Stimulated activated CD8-positive, alpha-beta memory T cell treated with anti-CD3 and anti-CD28 coated beads, Interleukin-7, amount 100 ng/mL, for 1 hour (primary cell): ENCODE results near the gene GLO1.

Experiments used
- DNase-seq, 2 donors: peaks; one replicate each; pipeline ENCODE4 v3.0.0-alpha.2; 2020; ENCODE audit warnings: low read depth in 2 of 2

Gene GLO1

DNA sequence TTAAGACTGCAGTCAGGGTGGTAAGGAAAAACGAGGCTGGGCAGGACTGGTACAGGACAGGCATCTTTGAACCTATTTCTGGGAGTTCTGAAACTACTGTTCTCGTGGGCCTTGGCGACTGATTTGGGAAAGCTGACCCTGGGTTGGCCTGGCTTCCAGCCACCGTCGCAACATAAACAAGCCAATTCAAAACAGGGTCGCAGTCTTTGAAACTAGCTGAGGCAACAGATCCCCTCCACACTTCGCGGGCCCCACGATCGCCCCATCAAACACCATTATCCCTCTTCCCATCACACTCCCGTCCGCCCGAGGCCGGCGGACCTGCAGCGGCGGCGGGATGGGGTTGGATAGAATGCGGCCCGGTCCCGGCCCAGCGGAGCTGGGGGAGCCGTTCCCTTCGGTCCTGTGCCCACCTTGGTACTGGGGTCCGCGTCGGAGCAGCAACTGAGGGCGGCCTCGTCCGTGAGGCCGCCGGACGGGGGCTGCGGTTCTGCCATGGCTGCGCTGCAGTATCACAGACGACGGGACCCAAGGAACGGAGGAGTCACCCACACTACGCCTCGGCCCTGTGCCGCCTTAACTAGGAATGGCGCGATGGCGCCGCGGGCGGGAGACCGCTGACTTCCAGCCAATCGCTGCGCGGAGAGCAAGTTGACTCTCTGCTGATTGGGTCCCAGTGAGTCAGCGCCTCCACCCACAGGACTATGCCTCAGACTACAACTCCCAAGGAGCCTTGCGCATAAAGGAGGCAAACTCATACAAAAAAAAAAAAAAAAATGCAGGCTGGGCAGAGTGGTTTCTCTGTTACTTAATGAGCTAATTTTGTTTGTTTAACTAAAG lies at the start of gene GLO1:
Gene GLO1 (minus strand): TSS at position 588 of the 840 bp plus-strand sequence. CDS start 91 bp downstream, at position 497.
- DNase-seq, result peak; percentile 89 to 93

- DNase-seq, result no peak
Observed at GRCh38 chr6:38750968-38751615, 48.1 kb upstream of the GLO1 start.

GRCh38 chr6:38749473-38749872 lies 46.5 kb upstream of the GLO1 start:
- DNase-seq, result no peak

- no peak for DNase-seq
Observed at GRCh38 chr6:38739532-38739931, 36.6 kb upstream of the GLO1 start.

DNA sequence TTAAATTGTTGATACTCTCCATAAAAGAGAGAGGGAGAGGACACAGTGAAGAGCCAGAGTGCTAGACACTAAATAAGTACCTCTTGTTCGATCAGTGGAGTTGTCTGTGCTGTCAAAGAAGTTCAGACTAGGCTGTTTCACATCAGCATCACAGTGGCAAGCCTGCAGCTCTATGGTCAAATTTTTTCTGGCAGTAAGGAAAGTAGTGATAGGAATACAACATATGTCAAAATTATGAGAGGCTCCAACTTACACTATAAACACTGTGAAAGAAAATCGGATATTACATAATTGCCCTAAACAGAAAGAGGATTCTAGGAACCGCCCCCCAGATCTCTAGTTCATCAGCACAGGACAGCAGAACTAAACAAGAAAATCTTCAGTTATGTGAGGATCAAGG lies 35.3 kb upstream of the GLO1 start:
- no peak for DNase-seq

- no peak for DNase-seq
Observed at GRCh38 chr6:38736951-38737350, 34.0 kb upstream of the GLO1 start.

GRCh38 chr6:38730140-38730862 lies 27.4 kb upstream of the GLO1 start:
- DNase-seq, result no peak

- DNase-seq, result no peak
Observed at GRCh38 chr6:38728203-38728602, 25.3 kb upstream of the GLO1 start.

- no peak for DNase-seq
Observed at GRCh38 chr6:38725414-38726183, 22.7 kb upstream of the GLO1 start.

DNA sequence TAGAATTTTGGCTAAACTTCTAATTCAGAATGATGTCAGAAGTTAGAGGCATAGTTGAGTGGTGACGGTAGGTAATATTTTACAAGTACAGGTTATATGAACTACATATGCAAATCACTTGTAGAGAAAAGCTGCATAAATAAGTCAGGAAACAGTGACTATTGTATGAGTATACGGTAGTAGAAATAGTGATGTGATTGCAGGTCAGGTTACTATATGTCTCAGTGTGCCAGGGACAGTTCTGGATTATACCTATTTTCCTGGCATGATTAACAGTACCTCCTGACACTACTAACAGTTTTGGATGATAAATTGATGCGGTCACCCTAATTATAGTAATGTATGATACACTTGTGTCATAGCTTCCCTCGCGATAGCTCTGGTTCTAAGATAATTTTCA lies 21.4 kb upstream of the GLO1 start:
- no peak for DNase-seq

DNA sequence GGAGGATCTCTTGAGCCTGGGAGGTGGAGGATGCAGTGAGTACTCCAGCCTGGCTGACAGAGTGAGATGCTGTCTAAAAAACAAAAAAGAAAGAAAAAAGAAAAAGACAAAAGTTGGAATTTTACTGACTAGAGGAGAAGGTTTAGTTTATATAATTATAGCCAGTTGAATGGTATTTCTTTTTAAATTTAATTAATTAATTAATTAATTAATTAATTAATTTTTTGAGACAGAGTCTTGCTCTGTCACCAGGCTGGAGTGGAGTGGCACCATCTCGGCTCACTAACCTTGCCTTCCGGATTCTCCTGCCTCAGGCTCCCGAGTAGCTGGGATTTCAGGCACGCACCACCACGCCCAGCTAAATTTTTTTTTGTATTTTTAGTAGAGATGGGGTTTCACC lies 20.8 kb upstream of the GLO1 start:
- no peak for DNase-seq

DNA sequence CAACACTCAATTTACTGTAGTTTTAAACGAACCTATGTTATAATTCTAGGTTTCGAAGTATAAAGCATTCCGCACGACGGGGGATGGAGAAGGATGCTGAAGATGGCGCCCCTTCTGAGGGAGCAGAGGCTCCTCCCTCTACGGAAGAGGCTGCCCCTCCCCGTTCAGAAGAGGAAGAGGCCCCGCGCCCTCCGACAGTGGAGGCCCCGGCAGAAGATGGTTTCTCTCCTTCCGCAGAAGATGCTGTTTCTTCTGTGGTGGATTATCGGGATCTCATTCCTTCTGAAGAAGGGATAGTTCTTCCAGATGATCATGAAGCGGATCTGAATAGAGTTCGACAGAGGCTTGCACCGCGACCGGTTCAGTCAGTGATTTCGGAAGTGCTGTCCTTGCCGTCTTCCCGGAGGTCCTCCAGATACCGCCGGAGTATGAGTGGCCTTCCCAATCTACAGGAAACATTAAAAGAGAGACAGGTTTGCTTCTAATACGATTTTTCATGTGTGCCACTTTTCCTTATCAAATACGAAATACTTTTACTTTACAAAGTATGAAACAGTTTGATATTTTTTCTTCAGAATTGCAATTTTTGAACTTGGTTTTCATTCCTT lies 19.9 kb upstream of the GLO1 start:
- DNase-seq, result no peak

DNA sequence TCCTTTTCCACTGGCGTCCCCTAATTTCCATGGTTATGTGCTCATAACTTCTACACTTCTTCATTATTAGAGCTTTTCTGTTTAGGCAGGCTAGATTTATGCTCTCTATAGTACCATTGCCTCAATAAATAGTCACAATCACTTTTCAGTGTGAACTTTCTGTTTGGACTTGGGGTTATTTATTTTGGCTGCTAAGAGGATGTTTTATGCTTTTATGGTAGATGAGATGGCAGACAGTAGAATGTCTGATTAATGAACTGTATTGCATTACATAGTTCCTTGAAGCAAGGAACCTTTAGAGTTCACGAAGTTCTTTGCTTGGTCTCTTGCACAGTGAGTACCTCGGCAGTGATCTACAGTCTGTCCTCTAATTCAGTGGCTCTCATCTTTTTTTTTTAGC lies 19.1 kb upstream of the GLO1 start:
- DNase-seq, result no peak

GRCh38 chr6:38720295-38720694 lies 17.4 kb upstream of the GLO1 start:
- no peak for DNase-seq

DNA sequence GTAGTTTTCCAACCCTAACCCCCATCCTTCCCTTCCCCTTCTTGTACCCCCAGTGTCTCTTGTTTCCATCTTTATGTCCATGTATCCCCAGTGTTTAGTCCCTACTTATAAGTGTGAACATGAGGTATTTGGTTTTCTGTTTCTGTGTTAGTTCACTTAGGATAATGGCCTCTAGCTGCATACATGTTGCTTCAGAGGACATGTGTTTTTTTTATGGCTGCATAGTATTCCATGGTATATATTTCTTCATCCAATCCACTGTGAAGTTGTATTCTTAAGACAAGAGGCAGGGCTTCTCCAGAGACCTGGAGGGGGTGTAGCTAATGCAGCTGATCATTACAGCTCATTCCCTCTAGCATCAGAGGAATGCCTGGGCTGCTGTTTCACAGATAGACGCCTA lies 16.4 kb upstream of the GLO1 start:
- no peak for DNase-seq

DNA sequence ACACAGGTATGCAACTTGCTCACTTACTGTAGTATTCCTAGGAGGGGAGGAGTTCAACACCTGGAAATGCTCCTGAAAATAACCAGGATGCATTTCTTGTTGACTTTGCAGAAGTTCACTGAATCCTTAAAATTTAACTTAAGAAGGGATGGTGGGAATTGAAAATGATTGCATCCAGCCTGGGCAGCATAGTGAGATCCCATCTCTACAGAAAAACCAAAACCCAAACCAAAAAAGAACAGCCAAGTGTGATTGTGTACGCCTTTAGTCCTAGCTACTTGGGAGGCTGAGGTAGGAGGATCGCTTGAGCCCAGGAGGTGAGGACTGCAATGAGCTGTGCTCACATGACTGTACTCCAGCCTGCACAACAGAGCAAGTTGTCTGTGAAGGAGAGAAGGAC lies 13.9 kb upstream of the GLO1 start:
- DNase-seq, result no peak

GRCh38 chr6:38715016-38715689 lies 12.2 kb upstream of the GLO1 start, which contains the start of gene DNAH8:
DNAH8 (plus strand) TSS chr6:38715311; CDS start chr6:38722810, 7,499 bp downstream.
- DNase-seq, result no peak

GRCh38 chr6:38714239-38715015 lies 11.5 kb upstream of the GLO1 start:
- no peak for DNase-seq

- DNase-seq, result peak in 1 of 2 donors; percentile 14
Observed at GRCh38 chr6:38713812-38714211, 10.9 kb upstream of the GLO1 start.

- no peak for DNase-seq
Observed at GRCh38 chr6:38708496-38708895, 5.6 kb upstream of the GLO1 start.
